HG03439 (cell line): Measurements from ENCODE around the gene TIMM17A.

Experiments
- ATAC-seq: cut with Tn5 transposase; IDR thresholded peaks from one replicate; pipeline ENCODE4 v1.9.1; 2021; ENCODE audit warnings: mild to moderate bottlenecking, moderate library complexity; ENCODE audit not compliant: unreplicated experiment

The TIMM17A gene

DNA sequence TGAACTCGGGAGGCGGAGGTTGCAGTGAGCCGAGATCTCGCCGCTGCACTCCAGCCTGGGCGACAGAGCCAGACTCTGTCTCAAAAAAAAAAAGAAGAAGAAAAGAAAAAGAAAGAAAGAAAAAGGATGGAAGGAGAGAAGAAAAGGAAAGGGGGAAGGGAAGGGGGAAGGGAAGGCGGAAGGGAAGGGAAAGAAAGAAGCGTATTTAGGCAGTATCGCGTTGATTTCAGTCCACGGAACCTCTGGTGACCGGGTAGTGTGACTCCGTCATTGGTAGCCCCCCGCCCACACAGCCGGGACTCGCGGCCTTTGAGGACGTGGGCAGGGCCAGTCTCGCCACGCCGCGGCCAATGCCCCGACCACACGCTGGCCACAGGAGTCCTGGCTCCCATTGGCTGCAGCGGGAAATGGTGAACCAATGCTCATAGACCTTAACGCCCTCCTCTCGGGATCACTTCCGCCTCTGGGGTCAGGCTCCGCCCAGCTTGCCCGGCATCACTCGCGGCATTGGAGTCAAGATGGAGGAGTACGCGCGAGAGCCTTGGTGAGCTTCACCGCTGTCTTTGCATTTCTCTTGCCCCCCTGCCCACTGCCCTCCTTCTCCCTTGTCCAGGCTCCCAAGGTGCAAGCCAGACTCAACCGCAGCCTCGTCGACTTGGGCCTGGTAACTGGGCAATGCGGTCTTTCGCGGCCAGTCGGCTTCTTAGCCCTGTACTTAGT, at the start of gene TIMM17A:
Gene TIMM17A, plus strand, starts transcription at position 495 of the 720 bp plus-strand sequence. Its CDS starts 24 bp downstream, at position 519.
- peak; percentile 100 for ATAC-seq

- ATAC-seq: no peak
These were observed 49.0 kb upstream of the TIMM17A start for GRCh38 chr1:201906336-201906735.

DNA sequence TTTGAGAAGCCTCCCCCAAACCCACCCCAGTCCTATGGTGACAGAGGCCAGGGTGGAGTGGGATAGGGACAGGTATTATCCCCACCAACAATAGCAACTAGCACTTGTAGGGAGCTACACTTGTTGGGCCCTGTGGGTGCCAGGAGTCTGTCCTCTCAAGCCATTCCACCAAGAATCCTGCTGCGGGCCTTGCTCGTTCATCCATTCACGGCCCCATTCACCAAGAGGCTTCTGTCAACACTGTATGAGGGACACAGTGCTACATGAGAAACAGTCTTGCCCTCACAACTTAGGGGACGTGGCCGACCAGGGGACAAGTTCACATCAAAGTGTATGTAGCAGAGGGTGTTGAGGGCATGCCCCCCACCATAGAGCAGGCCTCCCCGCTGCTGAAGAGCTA, 47.7 kb upstream of the TIMM17A start:
- ATAC-seq: no peak

DNA sequence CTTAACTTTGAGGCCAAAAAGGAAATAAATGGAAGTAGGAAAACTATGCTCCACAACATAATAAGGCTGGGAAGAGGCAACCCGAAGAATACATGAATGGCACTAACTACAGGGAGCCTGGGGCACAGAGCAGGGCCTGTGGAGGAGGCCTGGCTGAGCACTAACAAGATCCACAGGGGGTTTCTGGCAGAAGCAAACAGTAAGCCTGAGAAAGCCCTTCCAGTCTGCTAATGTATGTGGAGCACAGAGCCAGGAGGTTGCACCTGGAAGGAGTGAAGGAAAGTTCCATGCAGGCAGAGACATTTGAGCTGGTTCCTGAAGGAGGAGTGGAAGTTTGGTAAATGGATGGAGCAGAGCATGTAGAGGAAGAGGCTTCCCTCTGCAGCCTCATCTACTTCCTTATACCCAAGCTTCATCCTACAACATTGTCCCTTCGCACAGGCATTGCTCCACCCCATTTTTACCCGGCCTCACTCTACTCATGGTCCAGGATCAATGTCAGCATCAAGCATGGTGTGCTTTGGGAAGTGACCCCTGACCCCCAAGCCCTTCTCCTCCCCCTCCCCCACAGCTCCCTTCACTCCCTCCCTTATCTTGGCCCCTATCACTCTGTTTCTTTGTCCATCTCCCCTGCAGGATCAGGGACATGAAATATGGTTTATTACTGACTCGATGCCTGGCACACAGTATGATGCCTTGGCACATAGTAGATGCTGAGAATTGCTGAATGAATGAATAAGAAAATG, 43.3 kb upstream of the TIMM17A start:
- no peak for ATAC-seq

- ATAC-seq: no peak
These were observed 42.5 kb upstream of the TIMM17A start for GRCh38 chr1:201912832-201913231.

GRCh38 chr1:201914456-201915235, 40.7 kb upstream of the TIMM17A start:
- ATAC-seq: no peak

- no peak for ATAC-seq
These were observed 38.6 kb upstream of the TIMM17A start for GRCh38 chr1:201916649-201917249.

DNA sequence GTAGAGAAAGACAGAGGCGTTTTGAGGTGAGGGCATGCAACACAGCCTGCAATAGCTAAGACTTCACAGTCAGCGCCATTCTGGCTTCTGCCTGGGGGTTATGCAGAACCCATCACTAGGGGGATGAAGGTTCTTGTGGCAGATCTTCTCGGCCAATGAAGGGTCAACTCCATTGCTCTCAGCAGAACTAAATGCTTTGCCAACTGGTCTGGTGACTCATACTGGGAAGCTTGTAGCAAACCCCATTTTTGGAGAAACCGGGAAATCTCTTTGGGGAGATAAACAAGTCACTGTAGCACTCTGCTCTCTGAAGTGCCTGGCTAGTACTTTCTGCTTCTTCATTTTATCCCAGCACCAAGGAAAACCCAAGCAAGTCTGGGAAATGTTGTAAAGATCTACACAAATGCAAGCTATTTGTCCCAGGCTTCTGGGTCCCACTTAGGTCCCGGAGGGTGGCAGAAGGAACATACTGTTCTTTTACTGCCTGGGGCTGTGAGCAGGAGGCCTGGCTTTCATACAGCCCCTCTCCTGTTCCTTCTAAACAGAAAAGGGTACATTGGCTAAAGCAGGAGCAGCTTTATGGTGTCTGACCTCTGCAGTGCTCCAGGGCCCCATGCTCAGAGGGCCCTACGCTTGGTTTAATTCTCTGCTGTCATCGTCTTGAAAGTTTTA, 37.8 kb upstream of the TIMM17A start:
- no peak for ATAC-seq

DNA sequence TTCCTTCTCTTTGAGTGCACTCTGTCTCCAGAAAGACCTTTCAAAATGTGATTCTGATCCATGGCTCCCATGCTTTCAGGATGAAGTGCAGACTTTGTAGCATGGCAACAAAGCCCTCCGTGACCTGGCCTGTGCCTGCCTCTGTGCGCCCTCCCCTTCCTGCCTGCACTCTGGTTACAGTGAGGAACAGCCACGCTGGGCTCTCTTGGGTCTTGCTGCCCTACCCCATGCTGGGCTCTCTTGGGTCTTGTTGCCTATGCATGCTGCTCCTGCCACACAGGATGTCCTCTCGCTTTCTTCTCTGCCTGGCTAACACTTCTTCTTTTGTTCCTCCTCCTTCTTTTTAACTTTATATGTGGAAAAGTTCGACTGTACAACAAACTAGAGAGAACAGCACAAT, 37.0 kb upstream of the TIMM17A start:
- ATAC-seq: no peak

DNA sequence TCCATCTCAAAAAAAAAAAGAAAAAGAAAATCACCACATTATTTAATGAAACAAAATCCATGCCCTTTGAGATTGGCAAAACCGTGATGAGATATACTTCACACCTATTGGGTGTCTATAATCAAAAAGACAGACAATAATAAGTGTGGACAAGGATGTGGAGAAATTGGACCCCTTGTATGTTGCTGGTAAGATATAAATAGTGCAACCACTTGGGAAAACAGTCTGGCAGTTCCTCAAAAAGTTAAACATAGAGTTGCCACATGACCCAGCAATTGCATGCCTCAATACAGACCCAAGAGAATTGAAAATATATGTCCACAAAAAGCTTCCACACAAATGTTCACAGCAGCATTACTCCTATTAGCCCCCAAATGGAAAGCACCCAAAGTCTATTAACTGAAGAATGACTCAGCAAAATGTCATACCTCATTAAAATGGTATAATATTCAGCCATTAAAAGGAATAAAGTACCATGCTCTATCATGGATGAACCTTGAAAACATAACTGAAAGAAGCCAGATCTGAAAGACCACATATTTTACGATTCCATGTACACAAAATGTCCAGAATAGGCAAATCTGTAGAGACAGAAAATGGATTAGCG, 33.2 kb upstream of the TIMM17A start:
- no peak for ATAC-seq

- no peak for ATAC-seq
These were observed 30.1 kb upstream of the TIMM17A start for GRCh38 chr1:201925301-201925567.

DNA sequence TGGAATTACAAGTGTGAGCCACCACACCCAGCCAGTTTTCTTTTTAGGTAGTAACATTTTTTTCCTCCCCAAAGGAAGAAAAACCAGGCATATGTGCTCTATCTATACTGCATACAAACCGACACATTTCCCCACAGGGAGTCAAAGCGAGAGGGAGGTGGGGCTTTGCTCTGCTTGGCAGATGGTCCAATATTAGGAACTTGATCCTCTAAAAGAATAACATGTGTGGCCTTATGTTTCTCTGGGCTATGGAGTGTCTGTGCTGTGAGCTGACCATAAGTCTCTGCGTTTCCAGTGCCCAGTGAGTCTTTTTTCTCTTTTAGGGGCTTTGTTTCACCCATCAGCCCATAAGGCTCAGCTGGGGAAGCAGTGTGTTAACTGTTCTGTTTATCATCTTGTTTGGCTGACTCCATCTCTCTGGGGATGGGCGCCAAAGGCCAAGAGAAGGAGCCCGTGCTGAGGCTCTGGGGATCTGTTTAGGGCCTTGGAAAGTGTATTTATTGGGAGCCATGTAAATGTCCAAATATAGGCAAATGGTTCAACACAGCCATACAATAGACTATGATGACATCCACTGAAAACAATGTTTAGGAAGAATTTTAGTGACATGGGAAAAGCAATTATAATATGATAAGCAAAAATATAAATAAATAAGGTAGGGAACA, 29.2 kb upstream of the TIMM17A start:
- ATAC-seq: no peak

DNA sequence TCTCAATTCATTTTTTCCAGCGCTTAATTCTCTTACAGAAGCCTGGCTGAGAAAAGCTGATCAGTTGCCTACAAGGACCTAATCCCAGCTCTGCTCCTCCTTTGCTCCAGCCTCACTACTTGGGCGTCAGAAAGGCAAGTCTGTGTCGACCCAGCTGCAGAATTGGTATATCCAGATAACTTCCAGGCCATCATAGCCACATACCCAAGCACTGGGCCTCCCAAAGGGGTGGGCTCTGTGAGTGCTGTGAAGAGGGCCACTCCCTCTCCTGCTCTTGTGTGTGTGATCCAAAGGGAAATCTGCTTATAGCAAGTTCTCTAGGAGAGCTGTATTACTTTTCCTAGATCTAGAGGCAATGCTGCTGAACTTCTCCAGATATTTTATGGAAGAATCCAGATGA, 27.0 kb upstream of the TIMM17A start:
- no peak for ATAC-seq

DNA sequence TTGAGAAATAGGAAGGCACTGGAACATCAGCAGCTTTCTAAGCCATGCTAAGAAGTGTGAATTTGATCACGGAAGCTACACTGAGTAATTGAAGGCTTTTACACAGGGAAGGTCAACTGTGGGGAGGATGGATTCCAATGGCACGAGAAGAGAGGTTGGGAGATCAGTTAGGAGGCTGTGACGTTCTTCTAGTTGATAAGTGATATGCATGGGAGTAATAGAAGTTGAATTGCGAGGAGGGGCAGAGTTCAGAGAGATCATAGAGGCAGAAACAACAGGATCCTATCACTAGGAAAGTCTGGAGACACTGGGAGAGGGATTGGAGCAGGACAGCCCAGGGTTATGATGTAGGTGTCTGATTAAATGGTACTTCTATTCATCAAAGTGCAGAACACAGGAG, 25.2 kb upstream of the TIMM17A start:
- ATAC-seq: no peak

GRCh38 chr1:201930803-201931202, 24.5 kb upstream of the TIMM17A start:
- ATAC-seq: no peak

- ATAC-seq: no peak
These were observed 21.4 kb upstream of the TIMM17A start for GRCh38 chr1:201933840-201934430.

DNA sequence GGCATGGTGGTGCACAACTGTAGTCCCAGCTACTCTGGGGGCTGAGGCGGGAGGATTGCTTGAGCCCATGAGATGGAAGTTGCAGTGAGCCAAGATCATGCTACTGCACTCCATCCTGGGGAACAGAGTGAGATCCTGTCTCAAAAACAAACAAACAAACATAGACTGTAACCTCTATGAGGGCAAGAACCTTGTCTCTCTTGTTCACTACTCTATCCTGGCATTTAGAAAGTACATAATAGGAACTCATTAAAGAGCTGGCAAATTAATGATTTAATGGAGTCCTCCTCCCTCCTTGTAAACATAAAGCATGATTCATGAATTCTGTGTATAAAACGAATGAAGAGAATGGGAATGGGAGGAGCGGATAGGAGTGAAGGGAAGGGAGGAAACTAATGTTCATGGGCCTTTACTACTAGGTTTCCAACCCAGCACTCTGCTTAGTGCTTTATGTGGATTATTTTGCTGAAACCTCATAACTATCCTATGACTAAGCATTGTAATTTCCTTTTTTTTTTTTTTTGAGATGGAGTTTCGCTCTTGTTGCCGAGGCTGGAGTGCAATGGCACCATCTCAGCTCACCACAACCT, 17.6 kb upstream of the TIMM17A start:
- no peak for ATAC-seq

GRCh38 chr1:201938440-201939035, 16.8 kb upstream of the TIMM17A start:
- no peak for ATAC-seq

GRCh38 chr1:201939148-201939547, 16.2 kb upstream of the TIMM17A start:
- no peak for ATAC-seq
